Breast epithelium (tissue), 4 donors: ENCODE data around the gene NR1I3. TPM values are rescaled to one million over a fixed set of nuclear protein-coding genes. Genes with fewer than 3 reads are reported as not detected.
A peak's percentile ranks its signal among the peaks of the same experiment; 100 is the strongest.

ENCODE experiments used
- DNase-seq, 2 donors: peaks; one replicate each; pipeline ENCODE4 v3.0.0-alpha.2; 2019; ENCODE audit warnings: low spot score in 2 of 2
- H3K27ac ChIP-seq, 2 donors: fragments of 200-600 bp; sonication (generic) in 1 of 2; one replicate each; pipeline ENCODE4 v1.5.1; 2016 to 2019; ENCODE audit warnings: mild to moderate bottlenecking in 1 of 2
- H3K27me3 ChIP-seq, 2 donors: fragments of 200-600 bp; sonication (generic) in 1 of 2; one replicate each; pipeline versions ENCODE4 v1.5.1 to v1.6.0; 2017 to 2019; ENCODE audit warnings: control low read depth in 1 of 2, mild to moderate bottlenecking in 1 of 2
- H3K36me3 ChIP-seq: fragments of 200-600 bp; one replicate; pipeline ENCODE4 v1.5.1; 2019
- H3K4me1 ChIP-seq, 2 donors: fragments of 200-600 bp; sonication (generic); one replicate each; pipeline ENCODE4 v1.5.1; 2016 to 2019; ENCODE audit warnings: control low read depth in 1 of 2
- H3K4me3 ChIP-seq, 3 donors: fragments of 200-600 bp; sonication (generic); 1 replicate in 2 of 3; 2 replicates in 1 of 3; pipeline ENCODE4 v1.5.1; 2016 to 2019; ENCODE audit warnings: mild to moderate bottlenecking in 3 of 3, moderate library complexity in 2 of 3
- H3K9me3 ChIP-seq, 2 donors: fragments of 200-600 bp; sonication (generic) in 1 of 2; one replicate each; pipeline ENCODE4 v1.5.1; 2016 to 2019; ENCODE audit warnings: control low read depth in 1 of 2
- POLR2A ChIP-seq: fragments of 450-650 bp; IDR thresholded peaks from one replicate; pipeline ENCODE4 v1.6.1; 2016; ENCODE audit warnings: antibody characterized with exemption, mild to moderate bottlenecking, moderate library complexity
- POLR2AphosphoS5 ChIP-seq, 3 donors: sonication (generic); formaldehyde crosslinking; IDR thresholded peaks; one replicate each; pipeline ENCODE4 v1.6.1; 2017; ENCODE audit warnings: antibody characterized with exemption in 3 of 3
- intact Hi-C: fragments of 100-400 bp; cut with DNase I; formaldehyde crosslinking; loops from one replicate; pipeline ENCODE4 v1.15.1; 2023; ENCODE audit warnings: low total_unique reads
- total RNA-seq, 3 donors: library from RNA; depleted of rRNA; stranded (reverse); fragments of >200 nt; gene quantifications; one replicate each; pipeline ENCODE4 v1.1.0, GENCODE V29; 2016
- TF ChIP-seq, protein P1 (sequence below), 3 donors: fragments of 450-650 bp; IDR thresholded peaks; one replicate each; pipeline ENCODE4 v1.5.1; 2016 to 2017; ENCODE audit warnings: antibody characterized with exemption in 3 of 3, mild to moderate bottlenecking in 3 of 3, moderate library complexity in 3 of 3

Gene NR1I3
- total RNA-seq, 3 donors from 2014 or later: not detected

DNA sequence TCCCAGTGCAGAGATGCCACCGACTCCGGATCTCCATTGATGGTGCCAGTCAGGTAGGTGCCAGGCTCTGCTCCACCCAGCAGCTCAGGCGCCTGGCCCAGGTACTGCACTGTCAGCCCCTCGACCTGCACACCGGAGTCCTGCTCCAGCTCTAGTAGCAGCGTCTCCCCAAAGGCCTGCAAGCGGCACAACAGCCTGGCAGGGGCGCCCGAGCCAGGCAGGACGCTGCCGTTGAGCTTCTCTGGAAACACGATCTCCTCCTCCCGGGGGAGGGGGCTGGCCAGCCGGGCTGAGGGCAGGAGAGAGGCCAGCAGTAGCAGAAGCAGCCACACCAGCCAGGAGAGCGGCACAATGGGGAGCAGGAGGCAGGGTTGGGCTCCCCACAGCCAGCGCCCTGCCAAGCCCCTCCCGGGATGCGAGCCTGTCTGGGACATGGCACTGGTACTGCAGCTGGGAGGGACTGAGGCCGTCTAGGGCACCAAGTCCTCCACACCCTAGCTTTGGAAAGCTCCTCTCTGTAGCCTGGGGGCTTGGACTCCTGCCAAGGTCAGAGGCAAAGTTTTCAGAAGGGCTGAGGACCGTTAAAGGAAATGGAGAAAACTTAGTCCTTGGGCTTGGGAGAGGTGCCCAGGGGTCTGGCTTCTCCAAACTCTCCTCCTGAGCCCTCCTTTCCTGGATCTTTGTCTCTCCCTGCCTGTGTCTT is 39.7 kb downstream of the NR1I3 start:
- H3K27me3 ChIP-seq: no peaks in the 10 kb centered on the region
- DNase-seq: peak; percentile 40 to 72
- H3K4me3 ChIP-seq: peak overlapping the region; percentile 47 to 69 (median 47)
- H3K36me3 ChIP-seq: no peaks in the 10 kb centered on the region
- TF ChIP-seq, protein P1, sequence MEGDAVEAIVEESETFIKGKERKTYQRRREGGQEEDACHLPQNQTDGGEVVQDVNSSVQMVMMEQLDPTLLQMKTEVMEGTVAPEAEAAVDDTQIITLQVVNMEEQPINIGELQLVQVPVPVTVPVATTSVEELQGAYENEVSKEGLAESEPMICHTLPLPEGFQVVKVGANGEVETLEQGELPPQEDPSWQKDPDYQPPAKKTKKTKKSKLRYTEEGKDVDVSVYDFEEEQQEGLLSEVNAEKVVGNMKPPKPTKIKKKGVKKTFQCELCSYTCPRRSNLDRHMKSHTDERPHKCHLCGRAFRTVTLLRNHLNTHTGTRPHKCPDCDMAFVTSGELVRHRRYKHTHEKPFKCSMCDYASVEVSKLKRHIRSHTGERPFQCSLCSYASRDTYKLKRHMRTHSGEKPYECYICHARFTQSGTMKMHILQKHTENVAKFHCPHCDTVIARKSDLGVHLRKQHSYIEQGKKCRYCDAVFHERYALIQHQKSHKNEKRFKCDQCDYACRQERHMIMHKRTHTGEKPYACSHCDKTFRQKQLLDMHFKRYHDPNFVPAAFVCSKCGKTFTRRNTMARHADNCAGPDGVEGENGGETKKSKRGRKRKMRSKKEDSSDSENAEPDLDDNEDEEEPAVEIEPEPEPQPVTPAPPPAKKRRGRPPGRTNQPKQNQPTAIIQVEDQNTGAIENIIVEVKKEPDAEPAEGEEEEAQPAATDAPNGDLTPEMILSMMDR (IDR thresholded peaks at IDR 0.05): no peak
- TF ChIP-seq POLR2A: no peak
- TF ChIP-seq POLR2AphosphoS5 (IDR thresholded peaks at IDR 0.05): no peak
- intact Hi-C loops: no loop called here
- no peaks in the 10 kb centered on the region for H3K9me3 ChIP-seq
- peaks cover 20 to 26% of the 10 kb centered on the region in 2 donors for H3K4me1 ChIP-seq
- peak overlapping the region; percentile 97 to 98 for H3K27ac ChIP-seq

DNA sequence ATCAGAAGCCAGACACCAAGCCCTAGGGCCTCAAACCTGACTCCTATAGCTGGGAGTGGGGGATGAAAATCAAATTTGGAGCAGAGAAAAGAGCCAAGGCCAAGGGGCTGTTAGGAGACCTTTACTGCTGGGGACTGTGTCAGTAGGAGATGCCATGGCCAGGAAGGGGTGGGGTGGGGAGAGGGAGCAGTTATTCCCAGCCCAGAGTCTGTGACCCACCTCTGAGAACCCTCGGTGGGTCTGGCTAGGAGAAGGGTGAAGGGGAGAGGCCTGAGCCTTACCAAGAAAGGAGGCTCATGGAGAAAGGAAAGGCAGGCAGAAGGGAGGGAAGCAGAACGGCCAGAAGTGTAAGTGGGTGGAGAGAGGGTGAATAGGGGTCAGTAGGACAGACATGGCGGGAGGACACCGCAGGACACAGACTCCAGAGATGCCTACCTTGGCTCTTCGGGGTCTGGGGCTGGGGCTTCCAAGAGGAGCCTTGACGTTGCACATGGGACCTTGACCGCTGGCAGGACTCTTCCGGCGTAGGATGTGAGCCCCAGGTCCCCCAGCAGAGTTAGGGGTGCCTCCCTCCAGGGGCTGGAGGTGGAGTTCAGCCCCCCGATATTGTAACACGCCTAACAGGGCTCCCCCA is 40.3 kb downstream of the NR1I3 start:
- Histone ChIP-seq H3K27ac (peak overlapping the region; percentile 97 to 98), H3K27me3 (no peaks in the 10 kb centered on the region), H3K9me3 (no peaks in the 10 kb centered on the region), H3K4me3 (peak overlapping the region; percentile 47 to 69 (median 47)), H3K36me3 (no peaks in the 10 kb centered on the region), H3K4me1 (peaks cover 20 to 27% of the 10 kb centered on the region in 2 donors)
- TF ChIP-seq POLR2AphosphoS5 (IDR thresholded peaks at IDR 0.05) (no peak), POLR2A (no peak)
- TF ChIP-seq, protein P1 (IDR thresholded peaks at IDR 0.05): no peak
- intact Hi-C loops: no loop called here
- no peak for DNase-seq

DNA sequence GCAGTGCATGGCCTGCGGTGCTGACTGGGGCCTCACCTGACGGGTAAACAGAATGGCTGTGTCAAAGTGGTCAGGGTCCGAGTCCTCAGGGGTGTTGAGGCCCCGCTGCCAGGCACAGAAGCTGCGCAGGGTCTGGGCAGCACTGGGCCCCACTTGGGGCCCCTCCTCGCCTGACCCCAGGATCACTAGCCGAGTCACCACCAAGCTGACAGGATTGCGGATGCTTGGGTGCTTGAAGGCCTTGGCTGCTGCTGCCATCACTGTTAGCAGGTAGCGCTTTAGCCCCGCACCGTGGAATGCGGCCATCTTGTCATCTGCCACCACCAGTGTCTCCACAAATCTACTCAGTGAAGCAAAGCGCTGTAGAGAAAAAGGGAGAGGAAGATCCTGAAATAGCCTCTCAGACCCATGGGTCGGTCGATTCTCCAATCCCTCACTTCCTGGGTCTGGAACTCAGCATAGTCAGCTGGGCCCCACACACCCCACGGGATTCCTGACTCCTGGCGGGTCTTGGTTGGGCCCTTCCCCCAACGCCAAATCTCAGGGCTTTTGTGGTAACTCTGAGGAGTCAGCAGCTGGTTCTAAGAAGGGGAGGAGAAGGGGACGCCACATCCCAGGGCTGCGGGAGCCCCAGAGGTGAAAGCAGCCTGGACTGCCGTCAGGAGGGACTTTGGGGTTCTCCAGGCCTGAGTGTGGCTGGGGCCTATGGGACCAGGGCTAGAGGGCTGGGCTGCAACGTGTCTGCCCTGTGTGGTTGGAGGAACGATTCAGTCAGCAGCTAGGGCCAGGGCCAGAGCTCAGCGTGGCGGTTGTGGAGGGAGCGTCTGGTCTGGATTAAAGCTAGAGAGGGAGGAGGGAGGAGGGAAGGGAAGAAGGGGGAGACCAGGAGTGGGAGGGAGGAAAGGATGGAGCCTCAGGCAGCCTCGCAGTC is 41.2 kb downstream of the NR1I3 start:
- peaks cover 20 to 27% of the 10 kb centered on the region in 2 donors for H3K4me1 ChIP-seq
- no peaks in the 10 kb centered on the region for H3K36me3 ChIP-seq
- no peaks in the 10 kb centered on the region for H3K27me3 ChIP-seq
- peak overlapping the region; percentile 97 to 98 for H3K27ac ChIP-seq
- TF ChIP-seq POLR2AphosphoS5 (IDR thresholded peaks at IDR 0.05) (peak in 2 of 3 donors; percentile 43 to 51), POLR2A (no peak)
- intact Hi-C loops: no loop called here
- H3K9me3 ChIP-seq: no peaks in the 10 kb centered on the region
- peak overlapping the region; percentile 47 to 69 (median 47) for H3K4me3 ChIP-seq
- no peak for DNase-seq

DNA sequence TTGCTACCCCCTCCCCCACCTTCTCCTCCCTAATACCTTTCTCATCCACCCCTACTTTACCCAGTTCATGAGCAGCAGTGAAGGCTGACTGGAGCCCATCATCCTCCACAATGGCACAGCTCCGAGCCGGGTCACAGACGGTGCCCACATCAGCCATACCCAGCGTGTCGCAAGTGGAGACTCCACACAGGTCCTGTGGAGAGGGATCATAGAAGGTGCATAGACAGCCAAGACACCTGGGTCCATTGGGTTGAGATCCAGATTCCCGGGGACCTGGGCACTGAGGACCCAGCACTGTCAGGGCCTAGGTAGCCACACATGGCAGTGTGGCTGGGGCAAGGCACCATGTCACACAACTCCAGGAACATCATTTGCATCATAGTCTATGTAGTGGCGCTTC is 41.9 kb downstream of the NR1I3 start:
- intact Hi-C loops: no loop called here
- Histone ChIP-seq H3K4me3 (peak overlapping the region in 2 of 3 donors; percentile 47 to 69), H3K9me3 (no peaks in the 10 kb centered on the region), H3K27me3 (no peaks in the 10 kb centered on the region), H3K27ac (peak overlapping the region; percentile 97 to 98), H3K4me1 (peaks cover 18 to 24% of the 10 kb centered on the region in 2 donors), H3K36me3 (no peaks in the 10 kb centered on the region)
- TF ChIP-seq POLR2A (no peak), POLR2AphosphoS5 (IDR thresholded peaks at IDR 0.05) (no peak)
- TF ChIP-seq, protein P1 (IDR thresholded peaks at IDR 0.05): no peak
- no peak for DNase-seq

DNA sequence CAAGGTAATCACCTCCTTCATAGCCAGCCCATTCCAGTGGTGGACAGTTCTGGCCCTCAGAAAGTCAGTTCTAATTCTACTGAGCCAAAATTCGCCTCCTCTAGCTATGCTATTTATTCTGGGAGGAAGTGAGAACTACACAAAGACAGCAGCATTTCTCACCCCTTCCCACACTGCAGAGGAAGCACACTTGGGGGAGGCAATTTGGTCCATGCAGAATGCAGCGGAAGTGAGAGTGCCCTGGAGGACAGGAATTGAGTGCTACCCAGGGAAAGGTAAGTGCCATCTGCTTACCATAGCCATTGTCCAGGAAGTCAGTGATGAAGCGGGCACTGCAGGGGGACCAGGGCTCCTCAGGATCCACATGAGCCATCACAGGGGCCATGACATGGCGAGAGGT is 42.8 kb downstream of the NR1I3 start:
- TF ChIP-seq, protein P1 (IDR thresholded peaks at IDR 0.05): no peak
- TF ChIP-seq POLR2AphosphoS5 (IDR thresholded peaks at IDR 0.05): peak in 1 of 3 donors; percentile 15
- peaks cover 11 to 17% of the 10 kb centered on the region in 2 donors for H3K4me1 ChIP-seq
- H3K27ac ChIP-seq: peak overlapping the region in 1 of 2 donors; percentile 97
- H3K27me3 ChIP-seq: no peaks in the 10 kb centered on the region
- no peak for DNase-seq
- H3K4me3 ChIP-seq: peak overlapping the region in 1 of 3 donors; percentile 69
- H3K36me3 ChIP-seq: no peaks in the 10 kb centered on the region
- intact Hi-C loops: no loop called here
- no peaks in the 10 kb centered on the region for H3K9me3 ChIP-seq
